ENCODE data around the gene ZNF85.
A peak's percentile ranks its signal among the peaks of the same experiment; 100 is the strongest.
"Not testable (repeated sequence)": the region's sequence is repeated elsewhere in the genome, so short reads cannot be mapped to it uniquely, and the experiment has no call there.

The ZNF85 gene

GRCh38 chr19:20923077-20923871 is at the start of gene ZNF85:
TSS of gene ZNF85 (plus strand) at chr19:20923251. CDS start at chr19:20923401, 150 bp downstream.
- H3K36me3 ChIP-seq (ENCODE audit: insufficient read depth, insufficient read length, low read length) = peaks cover 15% of the 10 kb centered on the region
- H3K9me3 ChIP-seq (ENCODE audit: insufficient read depth, low read length) = 0 out of 2 replicates have a peak, but pooled peaks cover 6% of the 10 kb centered on the region
- TF ChIP-seq YY1 (IDR thresholded peaks at IDR 0.05; ENCODE audit: insufficient read depth, insufficient read length) (no peak), ZNF274 (IDR thresholded peaks at IDR 0.05; ENCODE audit: low read depth, low read length) (no peak), SUZ12 (IDR thresholded peaks at IDR 0.05; ENCODE audit: extremely low read depth, insufficient read depth, insufficient read length) (no peak)
- H3K4me1 ChIP-seq (ENCODE audit: insufficient read depth, insufficient read length) = no peaks in the 10 kb centered on the region
- no peaks in the 10 kb centered on the region for H3K27me3 ChIP-seq (ENCODE audit: insufficient read depth, insufficient read length)
- DNase-seq (ENCODE audit: low read depth, low spot score) = peak; percentile 95
- H3K9ac ChIP-seq (ENCODE audit: insufficient read length, low read depth) = peak within 1 kb of the TSS; percentile 93
- H3K4me3 ChIP-seq (ENCODE audit: insufficient read length, low read depth) = peak within 1 kb of the TSS; percentile 89

- Histone ChIP-seq H3K4me3 (ENCODE audit: insufficient read length, low read depth) (no peak overlapping the region), H3K9ac (ENCODE audit: insufficient read length, low read depth) (no peak overlapping the region), H3K4me1 (ENCODE audit: insufficient read depth, insufficient read length) (no peaks in the 10 kb centered on the region), H3K36me3 (ENCODE audit: insufficient read depth, insufficient read length, low read length) (no peaks in the 10 kb centered on the region), H3K27me3 (ENCODE audit: insufficient read depth, insufficient read length) (no peaks in the 10 kb centered on the region), H3K9me3 (ENCODE audit: insufficient read depth, low read length) (peaks cover 10% of the 10 kb centered on the region; the same call in 1 of the 2 replicates)
- TF ChIP-seq YY1 (IDR thresholded peaks at IDR 0.05; ENCODE audit: insufficient read depth, insufficient read length) (no peak), ZNF274 (IDR thresholded peaks at IDR 0.05; ENCODE audit: low read depth, low read length) (no peak), SUZ12 (IDR thresholded peaks at IDR 0.05; ENCODE audit: extremely low read depth, insufficient read depth, insufficient read length) (no peak)
- no peak for DNase-seq (ENCODE audit: low read depth, low spot score)
These were observed 43.5 kb upstream of the ZNF85 start for GRCh38 chr19:20879501-20879900.

- H3K9ac ChIP-seq (ENCODE audit: insufficient read length, low read depth) = no peak overlapping the region
- no peaks in the 10 kb centered on the region for H3K27me3 ChIP-seq (ENCODE audit: insufficient read depth, insufficient read length)
- no peaks in the 10 kb centered on the region for H3K4me1 ChIP-seq (ENCODE audit: insufficient read depth, insufficient read length)
- no peak for DNase-seq (ENCODE audit: low read depth, low spot score)
- no peaks in the 10 kb centered on the region for H3K9me3 ChIP-seq (ENCODE audit: insufficient read depth, low read length)
- no peak overlapping the region for H3K4me3 ChIP-seq (ENCODE audit: insufficient read length, low read depth)
- H3K36me3 ChIP-seq (ENCODE audit: insufficient read depth, insufficient read length, low read length) = no peaks in the 10 kb centered on the region
- no peak for TF ChIP-seq ZNF274 (IDR thresholded peaks at IDR 0.05; ENCODE audit: low read depth, low read length)
- TF ChIP-seq YY1 (IDR thresholded peaks at IDR 0.05; ENCODE audit: insufficient read depth, insufficient read length) = no peak
- TF ChIP-seq SUZ12 (IDR thresholded peaks at IDR 0.05; ENCODE audit: extremely low read depth, insufficient read depth, insufficient read length) = no peak
These were observed 10.1 kb upstream of the ZNF85 start for GRCh38 chr19:20912973-20913372.

- no peak overlapping the region for H3K4me3 ChIP-seq (ENCODE audit: insufficient read length, low read depth)
These were observed 2.4 kb downstream of the ZNF85 start for GRCh38 chr19:20925481-20925880.

GRCh38 chr19:20926796-20927195 is 3.7 kb downstream of the ZNF85 start:
- no peak overlapping the region for H3K4me3 ChIP-seq (ENCODE audit: insufficient read length, low read depth)
- H3K4me1 ChIP-seq (ENCODE audit: insufficient read depth, insufficient read length) = no peaks in the 10 kb centered on the region
- peaks cover 37% of the 10 kb centered on the region for H3K36me3 ChIP-seq (ENCODE audit: insufficient read depth, insufficient read length, low read length)
- H3K9ac ChIP-seq (ENCODE audit: insufficient read length, low read depth) = no peak overlapping the region
- H3K9me3 ChIP-seq (ENCODE audit: insufficient read depth, low read length) = 0 out of 2 replicates have a peak, but pooled peaks cover 6% of the 10 kb centered on the region
- H3K27me3 ChIP-seq (ENCODE audit: insufficient read depth, insufficient read length) = no peaks in the 10 kb centered on the region
- TF ChIP-seq SUZ12 (IDR thresholded peaks at IDR 0.05; ENCODE audit: extremely low read depth, insufficient read depth, insufficient read length) (no peak), YY1 (IDR thresholded peaks at IDR 0.05; ENCODE audit: insufficient read depth, insufficient read length) (no peak), ZNF274 (IDR thresholded peaks at IDR 0.05; ENCODE audit: low read depth, low read length) (no peak)
- no peak for DNase-seq (ENCODE audit: low read depth, low spot score)

More at GRCh38 chr19:20925481-20925880, 2.4 kb downstream of the ZNF85 start:
- Histone ChIP-seq H3K36me3 (ENCODE audit: insufficient read depth, insufficient read length, low read length) (peaks cover 28% of the 10 kb centered on the region), H3K9ac (ENCODE audit: insufficient read length, low read depth) (no peak overlapping the region), H3K27me3 (ENCODE audit: insufficient read depth, insufficient read length) (no peaks in the 10 kb centered on the region), H3K9me3 (ENCODE audit: insufficient read depth, low read length) (0 out of 2 replicates have a peak, but pooled peaks cover 6% of the 10 kb centered on the region), H3K4me1 (ENCODE audit: insufficient read depth, insufficient read length) (no peaks in the 10 kb centered on the region)
- no peak for DNase-seq (ENCODE audit: low read depth, low spot score)
- TF ChIP-seq ZNF274 (IDR thresholded peaks at IDR 0.05; ENCODE audit: low read depth, low read length) (no peak), SUZ12 (IDR thresholded peaks at IDR 0.05; ENCODE audit: extremely low read depth, insufficient read depth, insufficient read length) (no peak), YY1 (IDR thresholded peaks at IDR 0.05; ENCODE audit: insufficient read depth, insufficient read length) (no peak)

- Histone ChIP-seq H3K9me3 (ENCODE audit: insufficient read depth, low read length) (0 out of 2 replicates have a peak, but pooled peaks cover 6% of the 10 kb centered on the region), H3K36me3 (ENCODE audit: insufficient read depth, insufficient read length, low read length) (peaks cover 49% of the 10 kb centered on the region), H3K9ac (ENCODE audit: insufficient read length, low read depth) (no peak overlapping the region), H3K4me1 (ENCODE audit: insufficient read depth, insufficient read length) (no peaks in the 10 kb centered on the region), H3K4me3 (ENCODE audit: insufficient read length, low read depth) (no peak overlapping the region), H3K27me3 (ENCODE audit: insufficient read depth, insufficient read length) (no peaks in the 10 kb centered on the region)
- TF ChIP-seq SUZ12 (IDR thresholded peaks at IDR 0.05; ENCODE audit: extremely low read depth, insufficient read depth, insufficient read length) (no peak), YY1 (IDR thresholded peaks at IDR 0.05; ENCODE audit: insufficient read depth, insufficient read length) (no peak), ZNF274 (IDR thresholded peaks at IDR 0.05; ENCODE audit: low read depth, low read length) (no peak)
- no peak for DNase-seq (ENCODE audit: low read depth, low spot score)
These were observed 5.3 kb downstream of the ZNF85 start for GRCh38 chr19:20928371-20928770.

GRCh38 chr19:20936322-20936947 is 13.4 kb downstream of the ZNF85 start:
- not testable (repeated sequence) for H3K27me3 ChIP-seq (ENCODE audit: insufficient read depth, insufficient read length); H3K4me1 ChIP-seq (ENCODE audit: insufficient read depth, insufficient read length); H3K9ac ChIP-seq (ENCODE audit: insufficient read length, low read depth); H3K4me3 ChIP-seq (ENCODE audit: insufficient read length, low read depth); DNase-seq (ENCODE audit: low read depth, low spot score)
- peaks cover 90% of the 10 kb centered on the region for H3K36me3 ChIP-seq (ENCODE audit: insufficient read depth, insufficient read length, low read length)
- peaks cover 11% of the 10 kb centered on the region for H3K9me3 ChIP-seq (ENCODE audit: insufficient read depth, low read length)

GRCh38 chr19:20952561-20953095 is 29.6 kb downstream of the ZNF85 start:
- H3K4me3 ChIP-seq (ENCODE audit: insufficient read length, low read depth); H3K36me3 ChIP-seq (ENCODE audit: insufficient read depth, insufficient read length, low read length); DNase-seq (ENCODE audit: low read depth, low spot score); H3K27me3 ChIP-seq (ENCODE audit: insufficient read depth, insufficient read length); H3K4me1 ChIP-seq (ENCODE audit: insufficient read depth, insufficient read length); H3K9ac ChIP-seq (ENCODE audit: insufficient read length, low read depth): not testable (repeated sequence)
- peaks cover 49% of the 10 kb centered on the region for H3K9me3 ChIP-seq (ENCODE audit: insufficient read depth, low read length)
